ENCODE data around the gene PLK1. TPM values are rescaled to one million over a fixed set of nuclear protein-coding genes. Genes with fewer than 3 reads are reported as not detected.
A peak's percentile ranks its signal among the peaks of the same experiment; 100 is the strongest.
"Not testable (repeated sequence)": the region's sequence is repeated elsewhere in the genome, so short reads cannot be mapped to it uniquely, and the experiment has no call there.

Gene PLK1
- polyA plus RNA-seq (2012; ENCODE audit: insufficient read depth, insufficient read length, low read depth), result 45.4 TPM

- peak; percentile 42 for TF ChIP-seq CTCF (IDR thresholded peaks at IDR 0.05; ENCODE audit: low read depth, low read length)
- Histone ChIP-seq H3K27me3 (no peaks in the 10 kb centered on the region), H3K9me3 (no peaks in the 10 kb centered on the region), H3K4me1 (peaks cover 3% of the 10 kb centered on the region; the same call in 1 of the 2 replicates), H3K4me3 (ENCODE audit: low read depth, low read length) (peak within 1 kb of the TSS; percentile 82), H3K36me3 (peaks cover 32% of the 10 kb centered on the region)
- DNase-seq, result peak; percentile 92
Observed at GRCh38 chr16:23678430-23679273, at the start of gene PLK1. TSS of gene PLK1 (plus strand) at chr16:23678889. CDS start at chr16:23678933, 44 bp downstream.

- no peak for DNase-seq
- no peaks in the 10 kb centered on the region for H3K9me3 ChIP-seq
- no peaks in the 10 kb centered on the region for H3K4me1 ChIP-seq
- H3K27me3 ChIP-seq, result no peaks in the 10 kb centered on the region
- H3K36me3 ChIP-seq, result peaks cover 47% of the 10 kb centered on the region
- no peak overlapping the region for H3K4me3 ChIP-seq (ENCODE audit: low read depth, low read length)
- TF ChIP-seq CTCF (IDR thresholded peaks at IDR 0.05; ENCODE audit: low read depth, low read length), result no peak
Observed at GRCh38 chr16:23629516-23629915, 49.2 kb upstream of the PLK1 start.

- peaks cover 42% of the 10 kb centered on the region for H3K36me3 ChIP-seq
- H3K27me3 ChIP-seq; H3K4me3 ChIP-seq (ENCODE audit: low read depth, low read length): not testable (repeated sequence)
Observed at GRCh38 chr16:23631874-23632273, 46.8 kb upstream of the PLK1 start.

GRCh38 chr16:23634461-23635036 lies 44.1 kb upstream of the PLK1 start:
- no peak for DNase-seq
- Histone ChIP-seq H3K4me3 (ENCODE audit: low read depth, low read length) (no peak overlapping the region), H3K9me3 (no peaks in the 10 kb centered on the region), H3K36me3 (peaks cover 31% of the 10 kb centered on the region), H3K4me1 (no peaks in the 10 kb centered on the region), H3K27me3 (no peaks in the 10 kb centered on the region)
- TF ChIP-seq CTCF (IDR thresholded peaks at IDR 0.05; ENCODE audit: low read depth, low read length), result no peak

More at GRCh38 chr16:23631874-23632273, 46.8 kb upstream of the PLK1 start:
- not testable (repeated sequence) for H3K4me1 ChIP-seq, H3K9me3 ChIP-seq, DNase-seq

DNA sequence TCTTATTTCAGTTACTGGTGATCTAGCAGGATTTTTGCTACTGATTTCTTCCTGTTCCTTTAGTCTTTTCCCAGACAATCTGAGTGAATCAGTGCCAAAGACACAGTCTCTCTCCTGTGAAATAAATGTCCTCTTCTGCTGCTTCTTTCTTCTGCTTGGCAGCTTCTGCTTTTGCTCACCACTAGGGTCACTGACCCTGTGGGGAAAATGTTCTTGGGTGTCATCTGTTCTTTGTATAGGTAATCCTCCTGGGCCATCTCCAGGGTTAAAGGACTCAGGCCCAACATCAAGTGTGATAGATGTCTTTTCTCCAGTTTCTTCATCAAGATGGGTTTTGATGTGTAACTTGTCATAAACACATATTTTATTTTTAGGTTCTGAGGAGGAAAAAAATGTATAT lies 42.7 kb upstream of the PLK1 start:
- DNase-seq, result no peak
- no peak for TF ChIP-seq CTCF (IDR thresholded peaks at IDR 0.05; ENCODE audit: low read depth, low read length)
- Histone ChIP-seq H3K36me3 (peaks cover 23% of the 10 kb centered on the region), H3K27me3 (no peaks in the 10 kb centered on the region), H3K4me1 (no peaks in the 10 kb centered on the region), H3K4me3 (ENCODE audit: low read depth, low read length) (no peak overlapping the region), H3K9me3 (no peaks in the 10 kb centered on the region)

GRCh38 chr16:23640615-23640930 lies 38.1 kb upstream of the PLK1 start:
- no peak for DNase-seq
- no peak for TF ChIP-seq CTCF (IDR thresholded peaks at IDR 0.05; ENCODE audit: low read depth, low read length)
- no peaks in the 10 kb centered on the region for H3K9me3 ChIP-seq
- H3K4me1 ChIP-seq, result no peaks in the 10 kb centered on the region
- no peaks in the 10 kb centered on the region for H3K27me3 ChIP-seq
- peaks cover 17% of the 10 kb centered on the region for H3K36me3 ChIP-seq
- peak overlapping the region; percentile 100 for H3K4me3 ChIP-seq (ENCODE audit: low read depth, low read length)
